ENCODE results near the gene HFM1. TPM values are rescaled to one million over a fixed set of nuclear protein-coding genes. Genes with fewer than 3 reads are reported as not detected.
A peak's percentile ranks its signal among the peaks of the same experiment; 100 is the strongest.

HFM1 gene
- total and polyA plus RNA-seq, 10 of the 15 experiments (the other 5 are each of a cell fraction or from before 2014, with no cell fraction given), result not detected

DNA sequence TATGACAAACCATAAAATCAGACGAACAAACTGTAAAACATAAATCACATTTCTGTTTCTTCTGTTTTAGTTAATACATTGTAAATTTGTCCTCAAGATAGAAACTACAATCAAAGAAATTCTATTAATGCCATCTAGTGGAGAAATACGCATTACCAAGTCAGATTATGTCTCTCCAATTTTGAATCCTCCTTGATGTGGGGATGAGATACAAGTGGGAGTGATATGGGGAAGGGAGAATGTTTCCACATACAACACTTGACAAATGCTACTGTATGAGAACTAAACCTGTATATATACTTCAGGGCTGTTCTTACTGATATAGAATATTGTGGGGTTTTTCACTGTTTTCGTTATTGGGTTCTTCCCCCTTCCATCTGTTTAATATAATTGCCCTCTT, 2.6 kb downstream of the HFM1 start:
- intact Hi-C loops (cut with micrococcal nuclease; ENCODE audit: unreplicated experiment) (loop anchor here (2.0 to 5.0 kb wide), 2 partner anchors 119 to 235 kb away; no protein-coding TSS in a partner anchor), in situ Hi-C loops (cut with MboI) (no loop called here)
- Histone ChIP-seq H4K20me1 (ENCODE audit: control insufficient read depth, insufficient read depth) (no peaks in the 10 kb centered on the region), H2AFZ (ENCODE audit: control insufficient read depth, low read depth, low read length) (no peak overlapping the region), H3K9ac (ENCODE audit: control insufficient read depth, insufficient read depth, low read length) (no peak overlapping the region), H3K79me2 (ENCODE audit: control insufficient read depth, insufficient read depth, low read length) (no peaks in the 10 kb centered on the region), H3K27ac (ENCODE audit: control insufficient read depth, insufficient read depth) (no peak overlapping the region), H3K4me1 (ENCODE audit: control insufficient read depth, insufficient read depth, low read length) (no peaks in the 10 kb centered on the region), H3K36me3 (ENCODE audit: control insufficient read depth in 2 of 2, insufficient read depth in 2 of 2, low read length in 1 of 2) (no peaks in the 10 kb centered on the region), H3K9me3 (replicated peaks; ENCODE audit: control insufficient read depth, insufficient read depth, low read length) (no peaks in the 10 kb centered on the region), H3K4me3 (no peak overlapping the region), H3K4me2 (ENCODE audit: control insufficient read depth, insufficient read depth) (no peak overlapping the region), H3K27me3 (replicated peaks in 1 of 2; ENCODE audit: control insufficient read depth in 2 of 2, insufficient read depth in 2 of 2, low read length in 1 of 2) (peaks cover 0 to 10% of the 10 kb centered on the region in 2 experiments; a peak in 3 of 4 replicates)
- whole genome bisulfite sequencing (ENCODE audit: insufficient coverage, insufficient replicate concordance, low lambda C conversion rate, missing lambda C conversion rate), result 1% methylated on average over 3 of the region's 3 CpGs
- DNase-seq (ENCODE audit: low read depth, low spot score) (no peak), ATAC-seq (no peak), FAIRE-seq (peak; percentile 62)
- BruUV-seq (replicated peaks), result no TSS peak
- RAD21 ChIA-PET (ENCODE audit: unreplicated experiment), result no interaction called here
- TF ChIP-seq, protein P1, sequence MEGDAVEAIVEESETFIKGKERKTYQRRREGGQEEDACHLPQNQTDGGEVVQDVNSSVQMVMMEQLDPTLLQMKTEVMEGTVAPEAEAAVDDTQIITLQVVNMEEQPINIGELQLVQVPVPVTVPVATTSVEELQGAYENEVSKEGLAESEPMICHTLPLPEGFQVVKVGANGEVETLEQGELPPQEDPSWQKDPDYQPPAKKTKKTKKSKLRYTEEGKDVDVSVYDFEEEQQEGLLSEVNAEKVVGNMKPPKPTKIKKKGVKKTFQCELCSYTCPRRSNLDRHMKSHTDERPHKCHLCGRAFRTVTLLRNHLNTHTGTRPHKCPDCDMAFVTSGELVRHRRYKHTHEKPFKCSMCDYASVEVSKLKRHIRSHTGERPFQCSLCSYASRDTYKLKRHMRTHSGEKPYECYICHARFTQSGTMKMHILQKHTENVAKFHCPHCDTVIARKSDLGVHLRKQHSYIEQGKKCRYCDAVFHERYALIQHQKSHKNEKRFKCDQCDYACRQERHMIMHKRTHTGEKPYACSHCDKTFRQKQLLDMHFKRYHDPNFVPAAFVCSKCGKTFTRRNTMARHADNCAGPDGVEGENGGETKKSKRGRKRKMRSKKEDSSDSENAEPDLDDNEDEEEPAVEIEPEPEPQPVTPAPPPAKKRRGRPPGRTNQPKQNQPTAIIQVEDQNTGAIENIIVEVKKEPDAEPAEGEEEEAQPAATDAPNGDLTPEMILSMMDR (IDR thresholded peaks at IDR 0.05 in 2 of 3, conservative IDR thresholded peaks at IDR 0.05 in 1 of 3; ENCODE audit: control insufficient read depth in 2 of 3, extremely low read depth in 1 of 3, insufficient read depth in 1 of 3, low read depth in 3 of 3, low read length in 3 of 3), result peak; percentile 20 to 32 (median 28); a peak in 4 of 6 replicates
- TF ChIP-seq POLR2AphosphoS5 (IDR thresholded peaks at IDR 0.05; ENCODE audit: low read length) (no peak), RAD21 (IDR thresholded peaks at IDR 0.05; ENCODE audit: insufficient read depth, low read depth, low read length) (0 out of 2 replicates have a peak, but pooled peaks have one; percentile 23)
- CTCF ChIA-PET, result interaction anchor here (2.0 kb wide), 1 partner anchor 118 kb away, joined by 6 read pairs; no protein-coding TSS in a partner anchor
- SMC1A ChIA-PET (ENCODE audit: uncharacterized antibody, unreplicated experiment), result no interaction called here
- POLR2A ChIA-PET, result no interaction called here

GRCh38 chr1:91400133-91400725, 4.4 kb downstream of the HFM1 start:
- BruUV-seq (replicated peaks), result no TSS peak
- Histone ChIP-seq H3K4me3 (no peak overlapping the region), H3K27me3 (replicated peaks in 1 of 2; ENCODE audit: control insufficient read depth in 2 of 2, insufficient read depth in 2 of 2, low read length in 1 of 2) (peaks cover 0 to 10% of the 10 kb centered on the region in 2 experiments; a peak in 3 of 4 replicates), H3K36me3 (ENCODE audit: control insufficient read depth in 2 of 2, insufficient read depth in 2 of 2, low read length in 1 of 2) (no peaks in the 10 kb centered on the region), H3K9me3 (replicated peaks; ENCODE audit: control insufficient read depth, insufficient read depth, low read length) (no peaks in the 10 kb centered on the region), H2AFZ (ENCODE audit: control insufficient read depth, low read depth, low read length) (no peak overlapping the region), H3K9ac (ENCODE audit: control insufficient read depth, insufficient read depth, low read length) (no peak overlapping the region), H3K4me2 (ENCODE audit: control insufficient read depth, insufficient read depth) (no peak overlapping the region), H3K79me2 (ENCODE audit: control insufficient read depth, insufficient read depth, low read length) (no peaks in the 10 kb centered on the region), H3K27ac (ENCODE audit: control insufficient read depth, insufficient read depth) (no peak overlapping the region), H4K20me1 (ENCODE audit: control insufficient read depth, insufficient read depth) (no peaks in the 10 kb centered on the region), H3K4me1 (ENCODE audit: control insufficient read depth, insufficient read depth, low read length) (no peaks in the 10 kb centered on the region)
- intact Hi-C loops (cut with micrococcal nuclease; ENCODE audit: unreplicated experiment), result loop anchor here (5.0 kb wide), 1 partner anchor 233 kb away; no protein-coding TSS in a partner anchor
- ChIA-PET CTCF (interaction anchor here (0.7 to 2.0 kb wide), 2 partner anchors 117 to 1090 kb away, joined by 4 to 6 read pairs; no protein-coding TSS in a partner anchor), POLR2A (interaction anchor here (0.7 kb wide), 1 partner anchor 375 kb away, joined by 5 read pairs; no protein-coding TSS in a partner anchor), SMC1A (ENCODE audit: uncharacterized antibody, unreplicated experiment) (no interaction called here), RAD21 (ENCODE audit: unreplicated experiment) (no interaction called here)
- DNase-seq (ENCODE audit: low read depth, low spot score), result no peak
- TF ChIP-seq RELA (IDR thresholded peaks at IDR 0.05; ENCODE audit: borderline replicate concordance, partially characterized antibody) (no peak), WRNIP1 (IDR thresholded peaks at IDR 0.05; ENCODE audit: borderline replicate concordance, low read depth, low read length) (no peak), ATF7 (IDR thresholded peaks at IDR 0.05; ENCODE audit: low read depth) (peak; percentile 72)
- in situ Hi-C loops (cut with MboI), result no loop called here
- 45% methylated on average over 6 of the region's 6 CpGs for whole genome bisulfite sequencing (ENCODE audit: insufficient coverage, insufficient replicate concordance, low lambda C conversion rate, missing lambda C conversion rate)
- no peak for ATAC-seq
- FAIRE-seq, result no peak

Measured in GM12878 (cell line).